ENCODE data around the gene SFXN5. TPM values are rescaled to one million over a fixed set of nuclear protein-coding genes. Genes with fewer than 3 reads are reported as not detected.

The SFXN5 gene
- total RNA-seq: 5.2 and 7.6 TPM in 2 replicates

GRCh38 chr2:73071360-73072128 is at the start of gene SFXN5:
TSS of gene SFXN5 (minus strand) at chr2:73071712. CDS start at chr2:73071705, 7 bp downstream.

GRCh38 chr2:73112913-73113854 is 41.7 kb upstream of the SFXN5 start, which contains the start of gene RAB11FIP5:
TSS of gene RAB11FIP5 (minus strand) at chr2:73112948. CDS start at chr2:73112777, 171 bp downstream.

GRCh38 chr2:72917138-72917876 is 154.2 kb downstream of the SFXN5 start, which contains the start of gene EMX1:
TSS of gene EMX1 (plus strand) at chr2:72917519. CDS start at chr2:72917853, 334 bp downstream.

Other genes starting within 250 kb of the SFXN5 start
- gene EXOC6B, start 245.7 kb downstream of the SFXN5 start, total RNA-seq: 16.8 and 23.4 TPM in 2 replicates
- gene SPR, start 184.3 kb downstream of the SFXN5 start, total RNA-seq: 25.8 and 26.3 TPM in 2 replicates
- not detected in 2 replicates for gene EMX1, start 154.2 kb downstream of the SFXN5 start, total RNA-seq
- gene RAB11FIP5, start 41.2 kb upstream of the SFXN5 start, total RNA-seq: 21.1 and 25.2 TPM in 2 replicates
- not detected in 2 replicates for gene NOTO, start 130.9 kb upstream of the SFXN5 start, total RNA-seq
- gene SMYD5, start 142.5 kb upstream of the SFXN5 start, total RNA-seq: 22.1 and 23.6 TPM in 2 replicates
- gene PRADC1, start 161.5 kb upstream of the SFXN5 start, total RNA-seq: 29.8 and 31.5 TPM in 2 replicates
- 447 and 470 TPM in 2 replicates for gene CCT7, start 162.6 kb upstream of the SFXN5 start, total RNA-seq
- 3.6 and 4.7 TPM in 2 replicates for gene FBXO41, start 212.8 kb upstream of the SFXN5 start, total RNA-seq
- gene EGR4, start 221.8 kb upstream of the SFXN5 start, total RNA-seq: not detected in 2 replicates

All from airway epithelial cell (primary cell).